H9 (cell line): ENCODE data around the gene DDX24. TPM values are rescaled to one million over a fixed set of nuclear protein-coding genes. Genes with fewer than 3 reads are reported as not detected.
A peak's percentile ranks its signal among the peaks of the same experiment; 100 is the strongest.

Experiments
- DNase-seq: peaks from one replicate; pipeline ENCODE4 v3.0.0-alpha.2; 2017
- H2AFZ ChIP-seq: one replicate; pipeline ENCODE4 v1.6.1; 2013; ENCODE audit warnings: mild to moderate bottlenecking, low read length, control low read depth, moderate library complexity
- H2AK5ac ChIP-seq: 2 replicates; pipeline ENCODE4 v1.6.1; 2013; ENCODE audit warnings: low read length, control low read depth, mixed read lengths; ENCODE audit not compliant: insufficient read length
- H2BK120ac ChIP-seq: one replicate; pipeline ENCODE4 v1.6.1; 2013; ENCODE audit warnings: low read depth, mild to moderate bottlenecking, low read length, control low read depth, inconsistent platforms; ENCODE audit not compliant: poor library complexity, severe bottlenecking
- H2BK12ac ChIP-seq: 2 replicates; pipeline ENCODE4 v1.6.1; 2013; ENCODE audit warnings: low read length, control low read depth, mixed read lengths, low read depth; ENCODE audit not compliant: insufficient read length
- H2BK15ac ChIP-seq: 2 replicates; pipeline ENCODE4 v1.6.1; 2013; ENCODE audit warnings: low read depth, low read length, control low read depth
- H2BK20ac ChIP-seq: one replicate; pipeline ENCODE4 v1.6.1; 2013; ENCODE audit warnings: low read depth, mild to moderate bottlenecking, low read length, control low read depth, inconsistent platforms; ENCODE audit not compliant: poor library complexity, severe bottlenecking
- H2BK5ac ChIP-seq: 2 replicates; pipeline ENCODE4 v1.6.1; 2013; ENCODE audit warnings: low read length, control low read depth, mixed read lengths; ENCODE audit not compliant: insufficient read length
- H3K14ac ChIP-seq: 2 replicates; pipeline ENCODE4 v1.6.1; 2013; ENCODE audit warnings: low read length, control low read depth; ENCODE audit not compliant: insufficient read depth
- H3K18ac ChIP-seq: 2 replicates; pipeline ENCODE4 v1.6.1; 2013; ENCODE audit warnings: low read depth, mild to moderate bottlenecking, mixed read lengths, low read length, control low read depth; ENCODE audit not compliant: insufficient read length
- H3K23ac ChIP-seq: 2 replicates; pipeline ENCODE4 v1.6.1; 2013; ENCODE audit warnings: low read length, control low read depth, mixed read lengths, low read depth; ENCODE audit not compliant: insufficient read length
- H3K23me2 ChIP-seq: 2 replicates; pipeline ENCODE4 v1.6.1; 2013; ENCODE audit warnings: low read depth, mild to moderate bottlenecking, mixed read lengths, low read length, control low read depth; ENCODE audit not compliant: insufficient read length, poor library complexity, severe bottlenecking
- H3K27ac ChIP-seq: 2 replicates; pipeline ENCODE4 v1.5.1; 2013; ENCODE audit warnings: low read length, control low read depth, mixed read lengths, low read depth; ENCODE audit not compliant: insufficient read length
- H3K27me3 ChIP-seq: 2 replicates; pipeline ENCODE4 v1.6.1; 2013; ENCODE audit warnings: low read length, control low read depth, inconsistent platforms; ENCODE audit not compliant: insufficient read depth
- H3K4ac ChIP-seq: 2 replicates; pipeline ENCODE4 v1.6.1; 2013; ENCODE audit warnings: low read depth, mild to moderate bottlenecking, control low read depth, inconsistent platforms, low read length, moderate library complexity
- H3K4me1 ChIP-seq: 2 replicates; pipeline ENCODE4 v1.6.1; 2013; ENCODE audit warnings: low read length, control low read depth, inconsistent platforms; ENCODE audit not compliant: insufficient read depth
- H3K4me2 ChIP-seq: 2 replicates; pipeline ENCODE4 v1.6.1; 2013; ENCODE audit warnings: low read length, control low read depth, mixed read lengths; ENCODE audit not compliant: insufficient read length, insufficient read depth
- H3K56ac ChIP-seq: 2 replicates; pipeline ENCODE4 v1.6.1; 2013; ENCODE audit warnings: low read depth, mild to moderate bottlenecking, mixed read lengths, low read length, control low read depth; ENCODE audit not compliant: insufficient read length
- H3K79me1 ChIP-seq: 2 replicates; pipeline ENCODE4 v1.6.1; 2013; ENCODE audit warnings: low read depth, mild to moderate bottlenecking, moderate library complexity, low read length, control low read depth, inconsistent platforms; ENCODE audit not compliant: insufficient read depth, poor library complexity, severe bottlenecking
- H3K79me2 ChIP-seq: 2 replicates; pipeline ENCODE4 v1.6.1; 2013; ENCODE audit warnings: low read length, control low read depth, inconsistent platforms; ENCODE audit not compliant: insufficient read depth
- H3K9ac ChIP-seq: 2 replicates; pipeline ENCODE4 v1.6.1; 2013; ENCODE audit warnings: low read length, control low read depth, mixed read lengths; ENCODE audit not compliant: insufficient read length; ENCODE audit errors: extremely low read depth
- H3K9me3 ChIP-seq: one replicate; pipeline ENCODE4 v1.6.1; 2013; ENCODE audit warnings: low read depth, low read length, inconsistent platforms; ENCODE audit not compliant: control insufficient read depth
- H3T11ph ChIP-seq: one replicate; pipeline ENCODE4 v1.6.1; 2013; ENCODE audit warnings: mild to moderate bottlenecking, low read length, control low read depth, inconsistent platforms
- H4K20me1 ChIP-seq: one replicate; pipeline ENCODE4 v1.6.1; 2013; ENCODE audit not compliant: control insufficient read depth, insufficient read length, insufficient read depth
- H4K5ac ChIP-seq: 2 replicates; pipeline ENCODE4 v1.6.1; 2013; ENCODE audit warnings: low read depth, mild to moderate bottlenecking, mixed read lengths, low read length, control low read depth; ENCODE audit not compliant: insufficient read length
- H4K8ac ChIP-seq: replicated peaks from 2 replicates; pipeline ENCODE4 v1.6.1; 2013; ENCODE audit warnings: low read length, control low read depth, mixed read lengths, low read depth; ENCODE audit not compliant: insufficient read length
- H4K91ac ChIP-seq: 2 replicates; pipeline ENCODE4 v1.6.1; 2013; ENCODE audit warnings: low read depth, mild to moderate bottlenecking, moderate library complexity, mixed read lengths, low read length, control low read depth; ENCODE audit not compliant: insufficient read length
- H3K27ac Mint-ChIP-seq, 3 experiments: 2 replicates in 2 of 3; 3 replicates in 1 of 3; pipeline ENCODE4 v1.8.0; 2020 to 2021; ENCODE audit warnings: mixed read lengths in 3 of 3, mild to moderate bottlenecking in 1 of 3, moderate library complexity in 1 of 3
- H3K27me3 Mint-ChIP-seq: 2 replicates; pipeline ENCODE4 v1.8.0; 2021; ENCODE audit warnings: low read depth, mild to moderate bottlenecking, moderate library complexity, mixed read lengths
- H3K36me3 Mint-ChIP-seq, 3 experiments: 2 replicates in 2 of 3; 3 replicates in 1 of 3; pipeline ENCODE4 v1.8.0; 2020 to 2021; ENCODE audit warnings: low read depth in 3 of 3, mixed read lengths in 3 of 3; ENCODE audit not compliant: insufficient read depth in 1 of 3
- H3K4me1 Mint-ChIP-seq, 2 experiments: 2 replicates each; pipeline ENCODE4 v1.8.0; 2020; ENCODE audit warnings: mixed read lengths in 2 of 2
- H3K4me3 Mint-ChIP-seq, 2 experiments: 2 replicates in 1 of 2; 3 replicates in 1 of 2; pipeline ENCODE4 v1.8.0; 2020 to 2021; ENCODE audit warnings: mild to moderate bottlenecking in 2 of 2, mixed read lengths in 2 of 2, moderate library complexity in 1 of 2
- H3K9me3 Mint-ChIP-seq, 2 experiments: 2 replicates in 1 of 2; 3 replicates in 1 of 2; pipeline ENCODE4 v1.8.0; 2020; ENCODE audit warnings: mild to moderate bottlenecking in 2 of 2, mixed read lengths in 2 of 2, moderate library complexity in 1 of 2
- WGBS: extraction: QIAGEN DNeasy Blood & Tissue Kit; methylation state at CpG from one replicate; pipeline ENCODE4 v1.1.7; 2013; ENCODE audit warnings: missing lambda C conversion rate, low lambda C conversion rate, mixed read lengths; ENCODE audit not compliant: insufficient read length; ENCODE audit errors: extremely low coverage; 5-methylcytosine and 5-hydroxymethylcytosine counted together
- total RNA-seq: library from RNA; stranded (reverse); gene quantifications from 2 replicates; pipeline ENCODE4 v1.2.1, GENCODE V29; 2021
- TF ChIP-seq, protein P1 (sequence below): fragments of 200-600 bp; sonication (generic); conservative IDR thresholded peaks from 3 replicates; pipeline ENCODE4 v1.8.0; 2021; ENCODE audit warnings: antibody characterized with exemption, mild to moderate bottlenecking

DDX24 gene
- total RNA-seq, 1 experiment from 2014 or later, result 172 TPM

- no peaks in the 10 kb centered on the region for H4K20me1 ChIP-seq
- H2BK5ac ChIP-seq, result no peak overlapping the region
- H3K9ac ChIP-seq, result no peak overlapping the region
- H3K18ac ChIP-seq, result no peak overlapping the region
- H3K4me2 ChIP-seq, result no peak overlapping the region
- H3K27ac ChIP-seq, result no peak overlapping the region
- Mint-ChIP-seq H3K36me3 (peaks cover 40 to 80% (median 66%) of the 10 kb centered on the region in 3 experiments; a peak in 6 of 7 replicates), H3K4me3 (no peak overlapping the region), H3K27ac (no peak overlapping the region; a peak in 2 of 7 replicates), H3K9me3 (no peaks in the 10 kb centered on the region), H3K4me1 (peaks cover 15 to 18% of the 10 kb centered on the region in 2 experiments), H3K27me3 (no peaks in the 10 kb centered on the region)
- H3K14ac ChIP-seq, result no peak overlapping the region
- no peak overlapping the region for H3K4ac ChIP-seq
- no peak overlapping the region for H2BK20ac ChIP-seq
- H3T11ph ChIP-seq, result no peak overlapping the region
- no peak overlapping the region for H4K5ac ChIP-seq
- no peaks in the 10 kb centered on the region for H3K9me3 ChIP-seq
- H3K23me2 ChIP-seq, result no peaks in the 10 kb centered on the region
- no peaks in the 10 kb centered on the region for H3K79me2 ChIP-seq
- H2AK5ac ChIP-seq, result no peak overlapping the region
- no CpG with 5 or more reads among the region's 9 CpGs for WGBS
- H2BK15ac ChIP-seq, result no peak overlapping the region
- TF ChIP-seq, protein P1, sequence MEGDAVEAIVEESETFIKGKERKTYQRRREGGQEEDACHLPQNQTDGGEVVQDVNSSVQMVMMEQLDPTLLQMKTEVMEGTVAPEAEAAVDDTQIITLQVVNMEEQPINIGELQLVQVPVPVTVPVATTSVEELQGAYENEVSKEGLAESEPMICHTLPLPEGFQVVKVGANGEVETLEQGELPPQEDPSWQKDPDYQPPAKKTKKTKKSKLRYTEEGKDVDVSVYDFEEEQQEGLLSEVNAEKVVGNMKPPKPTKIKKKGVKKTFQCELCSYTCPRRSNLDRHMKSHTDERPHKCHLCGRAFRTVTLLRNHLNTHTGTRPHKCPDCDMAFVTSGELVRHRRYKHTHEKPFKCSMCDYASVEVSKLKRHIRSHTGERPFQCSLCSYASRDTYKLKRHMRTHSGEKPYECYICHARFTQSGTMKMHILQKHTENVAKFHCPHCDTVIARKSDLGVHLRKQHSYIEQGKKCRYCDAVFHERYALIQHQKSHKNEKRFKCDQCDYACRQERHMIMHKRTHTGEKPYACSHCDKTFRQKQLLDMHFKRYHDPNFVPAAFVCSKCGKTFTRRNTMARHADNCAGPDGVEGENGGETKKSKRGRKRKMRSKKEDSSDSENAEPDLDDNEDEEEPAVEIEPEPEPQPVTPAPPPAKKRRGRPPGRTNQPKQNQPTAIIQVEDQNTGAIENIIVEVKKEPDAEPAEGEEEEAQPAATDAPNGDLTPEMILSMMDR, result peak; percentile 65
- no peak overlapping the region for H2BK120ac ChIP-seq
- no peak overlapping the region for H4K91ac ChIP-seq
- peak; percentile 44 for DNase-seq
- no peak overlapping the region for H4K8ac ChIP-seq
- no peaks in the 10 kb centered on the region for H3K79me1 ChIP-seq
- no peak overlapping the region for H2BK12ac ChIP-seq
- H3K56ac ChIP-seq, result no peak overlapping the region
- no peak overlapping the region for H3K23ac ChIP-seq
- H2AFZ ChIP-seq, result no peak overlapping the region
- no peaks in the 10 kb centered on the region; the same call in 1 of the 2 replicates for H3K4me1 ChIP-seq
- H3K27me3 ChIP-seq, result no peaks in the 10 kb centered on the region
These were observed 29.9 kb downstream of the DDX24 start for GRCh38 chr14:94051115-94051514.
